ENCODE results near the gene CDH13. TPM values are rescaled to one million over a fixed set of nuclear protein-coding genes. Genes with fewer than 3 reads are reported as not detected.
A peak's percentile ranks its signal among the peaks of the same experiment; 100 is the strongest.

Gene CDH13
- total RNA-seq, 3 donors from 2014 or later: 4.9 to 11.2 (median 9.8) TPM

GRCh38 chr16:83689385-83689831, 1062.6 kb downstream of the CDH13 start:
- TF ChIP-seq CTCF (IDR thresholded peaks at IDR 0.05): no peak
- ATAC-seq (no peak), DNase-seq (no peak)

GRCh38 chr16:83692224-83692623, 1065.5 kb downstream of the CDH13 start:
- H3K4me1 ChIP-seq (ENCODE audit: low read depth): peaks cover 3% of the 10 kb centered on the region
- H3K9me3 ChIP-seq: no peaks in the 10 kb centered on the region
- ATAC-seq (no peak), DNase-seq (no peak)
- intact Hi-C loops (cut with DNase I, micrococcal nuclease): no loop called here
- no peak overlapping the region for H3K4me3 ChIP-seq
- H3K36me3 ChIP-seq (ENCODE audit: low read depth): no peaks in the 10 kb centered on the region
- TF ChIP-seq CTCF (IDR thresholded peaks at IDR 0.05): no peak

More at GRCh38 chr16:83689385-83689831, 1062.6 kb downstream of the CDH13 start:
- peaks cover 3% of the 10 kb centered on the region for H3K4me1 ChIP-seq (ENCODE audit: low read depth)
- H3K4me3 ChIP-seq: no peak overlapping the region
- no peaks in the 10 kb centered on the region for H3K36me3 ChIP-seq (ENCODE audit: low read depth)
- no peaks in the 10 kb centered on the region for H3K9me3 ChIP-seq
- intact Hi-C loops (cut with DNase I, micrococcal nuclease): no loop called here

- H3K4me3 ChIP-seq: no peak overlapping the region
- no peaks in the 10 kb centered on the region for H3K4me1 ChIP-seq (ENCODE audit: low read depth)
- no peak for TF ChIP-seq CTCF (IDR thresholded peaks at IDR 0.05)
- no peaks in the 10 kb centered on the region for H3K9me3 ChIP-seq
- ATAC-seq (no peak), DNase-seq (no peak)
- intact Hi-C loops (cut with DNase I, micrococcal nuclease): no loop called here
- H3K36me3 ChIP-seq (ENCODE audit: low read depth): no peaks in the 10 kb centered on the region
Observed at GRCh38 chr16:83698964-83699363, 1072.2 kb downstream of the CDH13 start.

GRCh38 chr16:83699817-83700216, 1073.0 kb downstream of the CDH13 start:
- Histone ChIP-seq H3K9me3 (no peaks in the 10 kb centered on the region), H3K36me3 (ENCODE audit: low read depth) (no peaks in the 10 kb centered on the region), H3K4me1 (ENCODE audit: low read depth) (no peaks in the 10 kb centered on the region), H3K4me3 (no peak overlapping the region)
- DNase-seq (no peak), ATAC-seq (no peak)
- no peak for TF ChIP-seq CTCF (IDR thresholded peaks at IDR 0.05)
- intact Hi-C loops (cut with DNase I, micrococcal nuclease): no loop called here

- intact Hi-C loops (cut with DNase I, micrococcal nuclease): no loop called here
- no peak for ATAC-seq
- no peak for TF ChIP-seq CTCF (IDR thresholded peaks at IDR 0.05)
Observed at GRCh38 chr16:83700918-83701317, 1074.1 kb downstream of the CDH13 start.

GRCh38 chr16:83701494-83701893, 1074.7 kb downstream of the CDH13 start:
- Histone ChIP-seq H3K36me3 (ENCODE audit: low read depth) (no peaks in the 10 kb centered on the region), H3K4me3 (no peak overlapping the region), H3K4me1 (ENCODE audit: low read depth) (no peaks in the 10 kb centered on the region), H3K9me3 (no peaks in the 10 kb centered on the region)
- no peak for TF ChIP-seq CTCF (IDR thresholded peaks at IDR 0.05)
- DNase-seq: peak in 2 of 3 donors; percentile 39 to 40
- intact Hi-C loops (cut with DNase I, micrococcal nuclease): no loop called here
- no peak for ATAC-seq

More at GRCh38 chr16:83700918-83701317, 1074.1 kb downstream of the CDH13 start:
- no peak for DNase-seq
- Histone ChIP-seq H3K4me3 (no peak overlapping the region), H3K36me3 (ENCODE audit: low read depth) (no peaks in the 10 kb centered on the region), H3K9me3 (no peaks in the 10 kb centered on the region), H3K4me1 (ENCODE audit: low read depth) (no peaks in the 10 kb centered on the region)

Measured in mucosa of descending colon (tissue), 3 donors.